HepG2 (cell line): ENCODE results near the gene SNX19. TPM values are rescaled to one million over a fixed set of nuclear protein-coding genes. Genes with fewer than 3 reads are reported as not detected.

Experiments used
- ATAC-seq: fragments of 200-7000 bp; cut with Tn5 transposase; 3 replicates; pipeline ENCODE4 v1.9.1; 2020; ENCODE audit warnings: mild to moderate bottlenecking, moderate library complexity
- BruUV-seq: library from RNA; stranded (reverse); fragments of 400-500 nt; replicated peaks from 2 replicates; lab custom pipeline; 2021; lab: Mats Ljungman, UMichigan
- CTCF ChIA-PET: fragments of 300-600 bp; formaldehyde crosslinking; extraction: SDS; loops from one replicate; lab custom pipeline; 2021; ENCODE audit warnings: low total read pairs, inconsistent platforms, low intra/inter-chr PET ratio; lab: Yijun Ruan, JAX
- POLR2A ChIA-PET: fragments of 350-600 bp; sonication (Branson Sonifier 250); formaldehyde crosslinking; loops from one replicate; lab custom pipeline; 2020; ENCODE audit warnings: antibody characterized with exemption, inconsistent platforms; lab: Yijun Ruan, JAX
- DNase-seq: peaks from one replicate; pipeline ENCODE4 v3.0.0-alpha.2; 2015; ENCODE audit warnings: low spot score
- FAIRE-seq: peaks from 3 replicates; lab custom pipeline; 2011; peaks lifted over from hg19 to GRCh38; lab: Jason Lieb, UNC
- H2AFZ ChIP-seq: one replicate; pipeline ENCODE4 v1.6.1; 2011; ENCODE audit warnings: low read length, inconsistent platforms
- H3K27ac ChIP-seq: fragments of 300-600 bp; 3 replicates; pipeline ENCODE4 v1.8.0; 2011; ENCODE audit warnings: mixed run types, mild to moderate bottlenecking, mixed read lengths, low read length, inconsistent platforms; ENCODE audit not compliant: insufficient read depth; ENCODE audit errors: extremely low read length
- H3K27me3 ChIP-seq, 2 experiments: fragments of 200-600 bp in 1 of 2; 2 replicates in 1 of 2; 3 replicates in 1 of 2; pipeline versions ENCODE4 v1.6.0 to v1.8.0; 2011; ENCODE audit warnings: low read length in 2 of 2, mild to moderate bottlenecking in 2 of 2, moderate library complexity in 2 of 2, inconsistent platforms in 1 of 2; ENCODE audit not compliant: insufficient read depth in 2 of 2, control insufficient read depth in 1 of 2
- H3K36me3 ChIP-seq, 2 experiments: fragments of 200-600 bp in 1 of 2; replicated peaks in 1 of 2; 2 replicates in 1 of 2; 3 replicates in 1 of 2; pipeline versions ENCODE4 v1.5.1 to v1.8.0; 2011; ENCODE audit warnings: low read length in 2 of 2, inconsistent platforms in 1 of 2; ENCODE audit not compliant: insufficient read depth in 2 of 2, control insufficient read depth in 1 of 2
- H3K4me1 ChIP-seq: 2 replicates; pipeline ENCODE4 v1.5.1; 2012; ENCODE audit warnings: low read length, inconsistent platforms; ENCODE audit not compliant: insufficient read depth
- H3K4me2 ChIP-seq: 2 replicates; pipeline ENCODE4 v1.6.0; 2011; ENCODE audit warnings: low read depth, low read length, inconsistent platforms
- H3K4me3 ChIP-seq, 3 experiments: fragments of 200-600 bp in 1 of 3; sonication (generic), shearing (Covaris generic) in 1 of 3; replicated peaks in 1 of 3; 2 replicates each; pipeline ENCODE4 v1.5.1; 2011 to 2016; ENCODE audit warnings: low read length in 3 of 3, inconsistent platforms in 2 of 3, low read depth in 2 of 3, mild to moderate bottlenecking in 2 of 3, control low read depth in 1 of 3, mixed read lengths in 1 of 3; ENCODE audit not compliant: insufficient read depth in 1 of 3
- H3K79me2 ChIP-seq: one replicate; pipeline ENCODE4 v1.6.1; 2011; ENCODE audit warnings: low read length, inconsistent platforms; ENCODE audit not compliant: insufficient read depth
- H3K9ac ChIP-seq: 2 replicates; pipeline ENCODE4 v1.6.0; 2011; ENCODE audit warnings: mild to moderate bottlenecking, low read depth, low read length, inconsistent platforms; ENCODE audit not compliant: insufficient read depth
- H3K9me3 ChIP-seq: 2 replicates; pipeline ENCODE4 v1.5.1; 2012; ENCODE audit warnings: mild to moderate bottlenecking, low read length
- H4K20me1 ChIP-seq: 2 replicates; pipeline ENCODE4 v1.6.0; 2011; ENCODE audit warnings: inconsistent platforms, mild to moderate bottlenecking, low read length, moderate library complexity; ENCODE audit not compliant: insufficient read depth
- ARNT2 ChIP-seq: sonication (generic); formaldehyde crosslinking; IDR thresholded peaks from 2 replicates; pipeline ENCODE4 v1.8.0; 2022; ENCODE audit warnings: mild to moderate bottlenecking, low read depth, missing genetic modification reagents, moderate library complexity
- HNF4A ChIP-seq: sonication (generic); formaldehyde crosslinking; IDR thresholded peaks from 2 replicates; pipeline ENCODE4 v1.4.0; 2020; ENCODE audit warnings: missing genetic modification reagents
- NAIF1 ChIP-seq: sonication (generic); formaldehyde crosslinking; IDR thresholded peaks from 2 replicates; pipeline ENCODE4 v1.5.0; 2020; ENCODE audit warnings: mild to moderate bottlenecking, missing genetic modification reagents, borderline replicate concordance
- ONECUT2 ChIP-seq: sonication (generic); formaldehyde crosslinking; IDR thresholded peaks from 2 replicates; pipeline ENCODE4 v1.4.0; 2020; ENCODE audit warnings: missing genetic modification reagents
- RBAK ChIP-seq: sonication (generic); formaldehyde crosslinking; IDR thresholded peaks from 2 replicates; pipeline ENCODE4 v1.5.1; 2020; ENCODE audit warnings: mild to moderate bottlenecking, missing genetic modification reagents
- ZNF260 ChIP-seq: sonication (generic); formaldehyde crosslinking; IDR thresholded peaks from 2 replicates; pipeline ENCODE4 v1.4.0; 2020; ENCODE audit warnings: missing genetic modification reagents, low read depth, mild to moderate bottlenecking, borderline replicate concordance
- WGBS: methylation state at CpG from one replicate; pipeline ENCODE4 v1.1.6; 2017; ENCODE audit warnings: low lambda C conversion rate; 5-methylcytosine and 5-hydroxymethylcytosine counted together
- in situ Hi-C: cut with HindIII; loops from 2 replicates; pipeline ENCODE4 v1.10.0; 2017; ENCODE audit warnings: low pct_unique_long_range_greater_than_20kb; ENCODE audit not compliant: extremely low pct_ligation_motif_present
- intact Hi-C: fragments of 100-400 bp; cut with micrococcal nuclease; formaldehyde crosslinking; loops from one replicate; pipeline ENCODE4 v1.10.0; 2022; ENCODE audit not compliant: unreplicated experiment
- polyA plus RNA-seq, 8 experiments: library from polyadenylated mRNA; depleted of rRNA in 3 of 8; stranded (reverse) in 7 of 8; unstranded in 1 of 8; fragments of >200 nt; fragmentation: Illumina TruSeq in 4 of 8; extraction: Trizol in 4 of 8; gene quantifications; 2 replicates each; pipeline versions ENCODE4 v1.2.1 to v1.2.3, GENCODE V29; 2011 to 2016; ENCODE audit warnings: low read depth in 4 of 8, missing spikeins in 1 of 8, mixed read lengths in 1 of 8; ENCODE audit not compliant: insufficient read depth in 1 of 8
- total RNA-seq, 5 experiments: library from RNA; depleted of rRNA; stranded (reverse); fragments of >200 nt; fragmentation: Illumina TruSeq; extraction: Trizol; gene quantifications; 2 replicates each; pipeline ENCODE4 v1.2.3, GENCODE V29; 2016; ENCODE audit warnings: low read depth in 1 of 5
- TF ChIP-seq, protein P1 (sequence below): sonication (generic); formaldehyde crosslinking; IDR thresholded peaks from 2 replicates; pipeline ENCODE4 v1.5.0; 2020; ENCODE audit warnings: mild to moderate bottlenecking, missing genetic modification reagents
- TF ChIP-seq, protein P2 (sequence below): sonication (generic); formaldehyde crosslinking; IDR thresholded peaks from 2 replicates; pipeline ENCODE4 v1.4.0; 2020; ENCODE audit warnings: missing genetic modification reagents

SNX19 gene
- total and polyA plus RNA-seq, 2 of the 13 experiments (the other 11 are each of a cell fraction or from before 2014, with no cell fraction given): 0.13 to 0.27 TPM

GRCh38 chr11:130947889-130948288 is 31.6 kb upstream of the SNX19 start:
- Histone ChIP-seq H3K27me3 (peaks cover 0 to 8% of the 10 kb centered on the region in 2 experiments; a peak in 2 of 5 replicates), H3K36me3 (no peaks in the 10 kb centered on the region), H3K27ac (no peak overlapping the region), H3K4me3 (no peak overlapping the region), H3K9me3 (no peaks in the 10 kb centered on the region), H4K20me1 (no peaks in the 10 kb centered on the region), H3K4me2 (no peak overlapping the region), H3K4me1 (no peaks in the 10 kb centered on the region), H3K79me2 (no peaks in the 10 kb centered on the region), H2AFZ (no peak overlapping the region), H3K9ac (no peak overlapping the region)
- DNase-seq: no peak
- ChIA-PET CTCF (no interaction called here), POLR2A (no interaction called here)
- no peak for ATAC-seq
- in situ Hi-C loops: no loop called here
- no peak for FAIRE-seq
- no TSS peak for BruUV-seq
- intact Hi-C loops: no loop called here
- TF ChIP-seq HNF4A (CRISPR knock-in tag): no peak
- TF ChIP-seq, protein P1, sequence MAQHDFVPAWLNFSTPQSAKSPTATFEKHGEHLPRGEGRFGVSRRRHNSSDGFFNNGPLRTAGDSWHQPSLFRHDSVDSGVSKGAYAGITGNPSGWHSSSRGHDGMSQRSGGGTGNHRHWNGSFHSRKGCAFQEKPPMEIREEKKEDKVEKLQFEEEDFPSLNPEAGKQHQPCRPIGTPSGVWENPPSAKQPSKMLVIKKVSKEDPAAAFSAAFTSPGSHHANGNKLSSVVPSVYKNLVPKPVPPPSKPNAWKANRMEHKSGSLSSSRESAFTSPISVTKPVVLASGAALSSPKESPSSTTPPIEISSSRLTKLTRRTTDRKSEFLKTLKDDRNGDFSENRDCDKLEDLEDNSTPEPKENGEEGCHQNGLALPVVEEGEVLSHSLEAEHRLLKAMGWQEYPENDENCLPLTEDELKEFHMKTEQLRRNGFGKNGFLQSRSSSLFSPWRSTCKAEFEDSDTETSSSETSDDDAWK (CRISPR knock-in tag): no peak
- no peak for TF ChIP-seq NAIF1
- TF ChIP-seq ARNT2 (CRISPR knock-in tag): no peak
- no peak for TF ChIP-seq ZNF260 (CRISPR knock-in tag)
- TF ChIP-seq, protein P2, sequence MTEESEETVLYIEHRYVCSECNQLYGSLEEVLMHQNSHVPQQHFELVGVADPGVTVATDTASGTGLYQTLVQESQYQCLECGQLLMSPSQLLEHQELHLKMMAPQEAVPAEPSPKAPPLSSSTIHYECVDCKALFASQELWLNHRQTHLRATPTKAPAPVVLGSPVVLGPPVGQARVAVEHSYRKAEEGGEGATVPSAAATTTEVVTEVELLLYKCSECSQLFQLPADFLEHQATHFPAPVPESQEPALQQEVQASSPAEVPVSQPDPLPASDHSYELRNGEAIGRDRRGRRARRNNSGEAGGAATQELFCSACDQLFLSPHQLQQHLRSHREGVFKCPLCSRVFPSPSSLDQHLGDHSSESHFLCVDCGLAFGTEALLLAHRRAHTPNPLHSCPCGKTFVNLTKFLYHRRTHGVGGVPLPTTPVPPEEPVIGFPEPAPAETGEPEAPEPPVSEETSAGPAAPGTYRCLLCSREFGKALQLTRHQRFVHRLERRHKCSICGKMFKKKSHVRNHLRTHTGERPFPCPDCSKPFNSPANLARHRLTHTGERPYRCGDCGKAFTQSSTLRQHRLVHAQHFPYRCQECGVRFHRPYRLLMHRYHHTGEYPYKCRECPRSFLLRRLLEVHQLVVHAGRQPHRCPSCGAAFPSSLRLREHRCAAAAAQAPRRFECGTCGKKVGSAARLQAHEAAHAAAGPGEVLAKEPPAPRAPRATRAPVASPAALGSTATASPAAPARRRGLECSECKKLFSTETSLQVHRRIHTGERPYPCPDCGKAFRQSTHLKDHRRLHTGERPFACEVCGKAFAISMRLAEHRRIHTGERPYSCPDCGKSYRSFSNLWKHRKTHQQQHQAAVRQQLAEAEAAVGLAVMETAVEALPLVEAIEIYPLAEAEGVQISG (CRISPR knock-in tag): no peak
- TF ChIP-seq RBAK (CRISPR knock-in tag): no peak
- TF ChIP-seq ONECUT2: no peak
- 4% methylated on average over 6 of the region's 6 CpGs for WGBS
